Activated T-helper 2 cell treated with anti-CD3 and anti-CD28 coated beads, Interferon-gamma antibody, Interleukin-2, Interleukin-4, amounts not matched to agents 10 μg/mL and 5 μg/mL and 100 μg/mL, durations not matched to agents 14 hours and 24 hours and 36 hours (primary cell): ENCODE results near the gene PPM1E. TPM values are rescaled to one million over a fixed set of nuclear protein-coding genes. Genes with fewer than 3 reads are reported as not detected.
"Not testable (repeated sequence)": the region's sequence is repeated elsewhere in the genome, so short reads cannot be mapped to it uniquely, and the experiment has no call there.

ENCODE experiments used
- DNase-seq: peaks from one replicate; pipeline ENCODE4 v3.0.0; 2021; ENCODE audit warnings: low spot score
- H3K27ac Mint-ChIP-seq: one replicate; pipeline ENCODE4 v1.8.0; 2021; ENCODE audit warnings: mixed read lengths
- H3K27me3 Mint-ChIP-seq: one replicate; pipeline ENCODE4 v1.8.0; 2021; ENCODE audit warnings: low read depth, mixed read lengths
- H3K36me3 Mint-ChIP-seq: one replicate; pipeline ENCODE4 v1.8.0; 2021; ENCODE audit warnings: low read depth, mixed read lengths
- H3K4me1 Mint-ChIP-seq: one replicate; pipeline ENCODE4 v1.8.0; 2021; ENCODE audit warnings: low read depth, mixed read lengths
- H3K4me3 Mint-ChIP-seq: one replicate; pipeline ENCODE4 v1.8.0; 2021; ENCODE audit warnings: low read depth, mild to moderate bottlenecking, moderate library complexity, mixed read lengths
- H3K9me3 Mint-ChIP-seq: one replicate; pipeline ENCODE4 v1.8.0; 2021; ENCODE audit warnings: mixed read lengths
- intact Hi-C: fragments of 100-400 bp; cut with micrococcal nuclease; formaldehyde crosslinking; loops from one replicate; pipeline ENCODE4 v1.15.1; 2023
- total RNA-seq: library from RNA; stranded (reverse); gene quantifications from 2 replicates; pipeline ENCODE4 v1.2.3, GENCODE V29; 2022

Gene PPM1E
- total RNA-seq, 1 donor from 2014 or later, result not detected

DNA sequence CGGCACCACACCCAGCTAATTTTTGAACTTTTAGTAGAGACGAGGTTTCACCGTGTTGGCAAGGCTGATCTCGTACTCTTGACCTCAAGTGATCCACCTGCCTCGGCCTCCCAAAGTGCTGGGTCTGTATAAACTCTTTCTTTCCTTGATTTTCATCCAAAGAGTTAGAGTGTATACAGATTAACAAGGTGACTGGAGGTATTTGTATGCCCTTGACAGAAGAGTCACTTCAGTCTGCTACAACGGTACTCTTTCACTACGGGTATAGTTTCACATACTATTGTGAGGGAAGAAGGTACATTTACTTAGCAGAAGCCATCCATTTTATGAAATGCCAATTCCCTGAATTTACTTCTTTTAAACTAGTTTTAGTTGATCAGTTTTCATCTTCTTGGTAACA is 32.5 kb downstream of the PPM1E start:
- H3K4me1 Mint-ChIP-seq, result no peaks in the 10 kb centered on the region
- H3K27me3 Mint-ChIP-seq, result peaks cover 7% of the 10 kb centered on the region
- H3K9me3 Mint-ChIP-seq, result no peaks in the 10 kb centered on the region
- H3K4me3 Mint-ChIP-seq, result no peak overlapping the region
- no peak for DNase-seq
- no peaks in the 10 kb centered on the region for H3K36me3 Mint-ChIP-seq
- H3K27ac Mint-ChIP-seq, result no peak overlapping the region
- intact Hi-C loops, result no loop called here

DNA sequence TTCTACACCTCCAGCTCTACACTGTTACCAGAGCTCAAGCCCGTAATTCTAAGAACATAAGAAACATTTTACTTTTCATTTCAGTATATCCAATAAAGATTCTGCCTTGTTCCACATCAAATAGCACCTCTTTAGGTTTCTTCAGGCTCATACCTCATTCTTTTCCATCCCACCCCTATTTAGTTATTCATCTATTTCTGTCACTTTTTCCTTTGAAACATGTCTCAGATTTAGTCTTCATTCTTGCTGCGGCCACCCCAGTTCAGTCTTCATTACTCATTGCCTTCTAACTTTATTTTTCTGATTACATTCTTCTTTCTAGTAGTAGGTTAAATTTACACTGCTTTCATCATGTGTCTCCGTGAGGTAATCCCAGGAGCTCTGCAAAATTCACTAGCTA is 33.5 kb downstream of the PPM1E start:
- Mint-ChIP-seq H3K27ac (no peak overlapping the region), H3K4me1 (no peaks in the 10 kb centered on the region), H3K9me3 (no peaks in the 10 kb centered on the region), H3K36me3 (no peaks in the 10 kb centered on the region), H3K4me3 (no peak overlapping the region), H3K27me3 (peaks cover 7% of the 10 kb centered on the region)
- DNase-seq, result no peak
- intact Hi-C loops, result no loop called here

DNA sequence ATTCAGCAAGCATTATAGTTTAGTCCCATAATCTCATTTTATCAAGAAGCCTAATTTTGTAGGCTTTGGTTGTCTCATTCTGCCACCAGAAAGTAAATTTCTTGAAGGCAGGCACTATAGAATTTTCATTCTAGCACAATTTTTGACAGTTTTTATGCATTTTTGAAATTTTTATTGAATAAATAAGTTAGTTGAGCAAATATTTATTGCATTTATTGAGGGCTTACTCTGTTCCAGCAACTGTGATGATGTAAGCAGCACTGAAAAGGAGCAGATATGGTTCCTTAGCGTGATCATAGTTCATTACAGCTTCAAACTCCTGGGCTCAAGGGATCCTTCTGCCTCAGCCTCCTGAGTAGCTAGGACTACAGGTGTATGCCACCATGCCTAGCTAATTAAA is 34.2 kb downstream of the PPM1E start:
- H3K27ac Mint-ChIP-seq, result no peak overlapping the region
- H3K9me3 Mint-ChIP-seq, result peaks cover 3% of the 10 kb centered on the region
- intact Hi-C loops, result no loop called here
- H3K36me3 Mint-ChIP-seq, result no peaks in the 10 kb centered on the region
- no peaks in the 10 kb centered on the region for H3K4me1 Mint-ChIP-seq
- peaks cover 9% of the 10 kb centered on the region for H3K27me3 Mint-ChIP-seq
- H3K4me3 Mint-ChIP-seq, result no peak overlapping the region
- no peak for DNase-seq

DNA sequence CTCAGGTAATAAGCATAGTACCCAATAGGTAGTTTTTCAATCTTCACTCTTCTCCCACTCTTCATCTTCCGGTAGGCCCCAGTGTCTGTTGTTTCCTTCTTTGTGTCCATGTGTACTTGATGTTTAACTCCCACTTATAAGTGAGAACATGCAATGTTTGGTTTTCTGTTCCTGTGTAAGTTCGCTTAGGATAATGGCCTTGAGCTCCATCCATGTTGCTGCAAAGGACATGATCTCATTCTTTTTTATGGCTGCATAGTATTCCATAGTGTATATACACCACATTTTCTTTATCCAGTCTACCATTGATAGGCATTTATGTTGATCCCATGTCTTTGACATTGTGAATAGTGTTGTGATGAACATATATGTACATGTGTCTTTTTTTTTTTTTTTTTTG is 38.9 kb downstream of the PPM1E start:
- not testable (repeated sequence) for H3K4me3 Mint-ChIP-seq, H3K4me1 Mint-ChIP-seq, H3K27ac Mint-ChIP-seq

DNA sequence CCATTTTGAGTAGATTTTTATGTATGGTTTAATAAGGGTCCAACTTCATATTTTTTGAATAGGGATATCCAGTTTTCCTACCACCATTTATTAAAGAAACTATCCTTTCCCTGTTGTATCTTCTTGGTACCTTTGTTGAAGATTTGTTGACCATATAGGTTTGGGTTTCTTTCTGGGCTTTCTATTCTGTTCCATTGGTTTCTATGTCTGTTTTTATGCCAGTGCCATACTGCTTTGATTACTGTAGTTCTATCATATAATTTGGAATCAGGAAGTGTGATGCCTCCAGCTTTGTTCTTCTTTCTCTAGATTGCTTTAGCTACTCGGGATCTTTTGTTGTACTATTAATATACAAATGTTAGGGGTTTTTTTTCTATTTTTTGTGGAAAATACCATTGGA is 46.5 kb downstream of the PPM1E start:
- Mint-ChIP-seq H3K27me3 (peaks cover 26% of the 10 kb centered on the region), H3K27ac (no peak overlapping the region), H3K36me3 (no peaks in the 10 kb centered on the region), H3K4me3 (no peak overlapping the region), H3K4me1 (no peaks in the 10 kb centered on the region), H3K9me3 (peaks cover 7% of the 10 kb centered on the region)
- no peak for DNase-seq
- intact Hi-C loops, result no loop called here

More for the DNA sequence above, 38.9 kb downstream of the PPM1E start:
- intact Hi-C loops, H3K27me3 Mint-ChIP-seq, DNase-seq, H3K36me3 Mint-ChIP-seq, H3K9me3 Mint-ChIP-seq: not testable (repeated sequence)

DNA sequence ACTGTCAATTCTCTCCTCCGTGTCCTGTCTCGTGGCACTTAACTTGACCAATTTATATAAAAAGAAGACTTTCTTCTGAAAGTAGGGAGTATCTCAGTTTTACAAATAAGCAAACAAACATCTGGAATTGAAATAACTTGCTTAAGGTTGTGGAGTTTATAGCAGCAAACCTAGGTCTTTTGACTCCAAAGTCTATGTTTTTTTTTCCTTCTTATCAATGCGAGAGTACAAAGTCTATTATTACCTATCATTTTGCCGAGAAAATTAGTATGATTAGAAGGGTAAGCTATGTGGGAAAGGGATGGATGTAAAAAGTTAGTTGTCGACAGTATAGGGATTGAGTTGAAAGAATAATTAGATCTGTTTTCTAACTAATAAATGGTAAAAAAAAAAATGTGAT is 50.4 kb downstream of the PPM1E start:
- Mint-ChIP-seq H3K27me3 (peaks cover 30% of the 10 kb centered on the region), H3K9me3 (peaks cover 7% of the 10 kb centered on the region), H3K36me3 (no peaks in the 10 kb centered on the region), H3K4me3 (no peak overlapping the region), H3K4me1 (no peaks in the 10 kb centered on the region), H3K27ac (no peak overlapping the region)
- intact Hi-C loops, result no loop called here
- no peak for DNase-seq

DNA sequence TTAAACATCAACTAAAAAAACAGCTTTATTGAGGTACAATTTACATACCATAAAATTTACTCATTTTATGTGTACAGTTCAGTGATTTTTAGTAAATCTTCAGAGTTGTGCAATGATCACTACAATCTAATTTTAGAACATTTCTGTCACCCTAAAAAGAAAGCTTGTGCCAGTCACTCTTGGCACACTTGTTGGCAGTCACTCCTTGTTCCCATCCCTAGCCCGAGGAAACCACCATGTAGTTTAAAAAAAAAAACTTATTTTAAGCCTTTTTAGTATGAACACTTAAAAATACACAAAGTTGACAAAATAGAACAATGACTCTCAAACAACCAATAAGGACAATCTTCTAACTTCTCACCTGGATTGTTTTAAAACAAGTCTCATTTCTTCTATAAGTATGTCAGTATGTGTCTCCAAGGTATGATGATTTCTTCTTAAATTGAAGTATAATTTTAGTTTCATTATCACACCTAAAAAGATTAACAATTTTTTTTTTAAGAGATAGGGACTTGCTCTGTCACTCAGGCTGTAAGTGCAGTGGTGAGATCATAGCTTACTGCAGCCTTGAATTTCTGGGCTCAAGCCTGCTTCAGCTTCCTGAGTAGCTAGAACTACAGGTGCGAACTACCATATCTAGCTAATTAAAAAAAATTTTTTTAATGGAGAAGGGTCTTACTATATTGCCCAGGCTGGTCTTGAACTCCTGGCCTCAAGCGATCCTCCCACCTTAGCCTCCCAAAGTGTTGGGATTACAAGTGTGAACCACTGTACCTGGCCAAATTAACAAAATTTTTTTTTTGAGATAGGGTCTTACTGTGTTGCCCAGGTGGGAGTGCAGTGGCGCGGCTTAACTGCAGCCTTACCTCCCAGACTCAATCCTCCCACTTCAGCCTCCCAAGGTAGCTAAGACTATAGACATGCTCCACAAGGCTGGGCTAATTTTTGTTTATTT is 53.2 kb downstream of the PPM1E start:
- H3K36me3 Mint-ChIP-seq, result no peaks in the 10 kb centered on the region
- intact Hi-C loops, result no loop called here
- H3K4me3 Mint-ChIP-seq, result no peak overlapping the region
- no peaks in the 10 kb centered on the region for H3K9me3 Mint-ChIP-seq
- H3K27me3 Mint-ChIP-seq, result peaks cover 26% of the 10 kb centered on the region
- H3K27ac Mint-ChIP-seq, result no peak overlapping the region
- DNase-seq, result no peak
- H3K4me1 Mint-ChIP-seq, result no peaks in the 10 kb centered on the region

DNA sequence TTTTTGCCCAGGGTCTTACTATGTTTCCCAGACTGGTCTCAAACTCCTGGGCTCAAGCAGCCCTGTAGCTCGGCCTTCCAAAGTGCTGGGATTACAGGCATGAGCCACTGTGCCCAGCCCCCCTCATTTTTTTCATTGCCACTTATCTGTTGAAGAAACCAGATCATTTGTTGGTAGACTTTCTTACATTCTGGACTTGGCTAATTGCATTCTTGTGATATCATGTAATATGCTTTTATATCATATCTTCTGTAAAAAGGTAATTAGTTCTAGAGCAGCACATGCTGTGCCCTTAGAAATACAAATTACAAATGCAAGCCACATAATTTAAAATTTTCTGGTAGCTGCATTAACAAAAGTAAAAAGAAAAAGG is 53.9 kb downstream of the PPM1E start:
- Mint-ChIP-seq H3K4me3 (no peak overlapping the region), H3K9me3 (no peaks in the 10 kb centered on the region), H3K36me3 (no peaks in the 10 kb centered on the region), H3K27me3 (peaks cover 28% of the 10 kb centered on the region), H3K4me1 (no peaks in the 10 kb centered on the region), H3K27ac (no peak overlapping the region)
- DNase-seq, result no peak
- intact Hi-C loops, result no loop called here

DNA sequence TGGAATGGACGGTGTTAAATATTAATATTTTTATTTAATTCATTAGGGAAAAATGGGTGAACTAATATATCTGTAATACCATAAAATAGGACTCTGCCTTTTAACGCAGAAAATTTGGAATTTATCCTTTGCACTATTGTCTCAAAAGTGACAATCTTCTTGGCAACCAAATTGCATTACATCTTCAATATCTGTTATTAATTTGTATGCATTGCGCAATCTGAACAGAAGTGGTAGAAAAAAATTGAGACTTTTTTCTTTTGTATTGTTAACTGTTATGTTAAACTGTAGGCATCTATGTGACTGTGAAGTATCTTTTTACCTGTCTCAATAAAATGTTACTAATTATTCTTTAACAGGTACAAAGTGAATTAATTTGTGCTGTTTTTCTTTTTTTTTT is 55.6 kb downstream of the PPM1E start:
- H3K27me3 Mint-ChIP-seq, result peaks cover 26% of the 10 kb centered on the region
- no peaks in the 10 kb centered on the region for H3K36me3 Mint-ChIP-seq
- no peaks in the 10 kb centered on the region for H3K9me3 Mint-ChIP-seq
- H3K4me1 Mint-ChIP-seq, result no peaks in the 10 kb centered on the region
- intact Hi-C loops, result no loop called here
- H3K27ac Mint-ChIP-seq, result no peak overlapping the region
- DNase-seq, result no peak
- H3K4me3 Mint-ChIP-seq, result no peak overlapping the region

DNA sequence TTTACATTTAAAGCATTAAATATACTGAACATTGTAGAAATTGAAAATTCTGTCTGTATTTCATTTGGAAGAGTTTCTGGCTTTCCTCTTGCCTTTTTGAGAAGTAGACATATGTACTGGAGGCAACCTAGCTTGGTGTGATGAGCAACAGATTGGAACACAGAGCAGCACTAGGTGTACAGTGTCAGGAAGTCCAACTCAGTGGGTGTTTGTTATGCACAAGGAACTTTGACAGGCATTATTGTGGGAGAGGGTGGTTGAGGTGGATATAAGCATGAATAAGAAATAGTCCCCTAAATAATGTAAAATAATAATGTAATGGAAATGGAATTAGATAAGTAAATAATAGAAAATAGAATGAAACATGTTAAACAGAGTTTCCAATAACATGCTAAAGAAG is 58.1 kb downstream of the PPM1E start:
- Mint-ChIP-seq H3K27ac (no peak overlapping the region), H3K27me3 (peaks cover 18% of the 10 kb centered on the region), H3K4me1 (no peaks in the 10 kb centered on the region), H3K9me3 (no peaks in the 10 kb centered on the region), H3K36me3 (no peaks in the 10 kb centered on the region), H3K4me3 (no peak overlapping the region)
- intact Hi-C loops, result no loop called here
- no peak for DNase-seq

DNA sequence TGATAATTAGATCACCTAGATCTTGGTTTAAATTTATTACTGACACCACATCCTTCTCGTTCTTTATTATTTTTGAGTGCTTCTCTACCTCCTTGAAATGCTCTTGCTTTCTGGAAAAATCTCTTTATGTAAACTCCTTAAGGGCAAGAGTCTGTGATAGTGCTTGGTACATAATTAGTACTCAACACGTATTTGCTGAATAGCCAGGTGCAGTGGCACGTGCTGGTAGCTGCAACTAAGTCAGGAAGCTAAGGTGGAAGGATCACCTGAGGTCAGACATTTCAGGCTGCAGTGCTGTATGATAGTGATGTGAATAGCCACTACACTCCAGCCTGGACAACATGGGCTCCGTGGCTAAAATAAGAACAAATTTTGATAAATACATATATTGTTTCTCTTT is 63.0 kb downstream of the PPM1E start:
- Mint-ChIP-seq H3K27ac (no peak overlapping the region), H3K4me3 (no peak overlapping the region), H3K9me3 (no peaks in the 10 kb centered on the region), H3K4me1 (no peaks in the 10 kb centered on the region), H3K36me3 (no peaks in the 10 kb centered on the region), H3K27me3 (peaks cover 14% of the 10 kb centered on the region)
- no peak for DNase-seq
- intact Hi-C loops, result no loop called here

DNA sequence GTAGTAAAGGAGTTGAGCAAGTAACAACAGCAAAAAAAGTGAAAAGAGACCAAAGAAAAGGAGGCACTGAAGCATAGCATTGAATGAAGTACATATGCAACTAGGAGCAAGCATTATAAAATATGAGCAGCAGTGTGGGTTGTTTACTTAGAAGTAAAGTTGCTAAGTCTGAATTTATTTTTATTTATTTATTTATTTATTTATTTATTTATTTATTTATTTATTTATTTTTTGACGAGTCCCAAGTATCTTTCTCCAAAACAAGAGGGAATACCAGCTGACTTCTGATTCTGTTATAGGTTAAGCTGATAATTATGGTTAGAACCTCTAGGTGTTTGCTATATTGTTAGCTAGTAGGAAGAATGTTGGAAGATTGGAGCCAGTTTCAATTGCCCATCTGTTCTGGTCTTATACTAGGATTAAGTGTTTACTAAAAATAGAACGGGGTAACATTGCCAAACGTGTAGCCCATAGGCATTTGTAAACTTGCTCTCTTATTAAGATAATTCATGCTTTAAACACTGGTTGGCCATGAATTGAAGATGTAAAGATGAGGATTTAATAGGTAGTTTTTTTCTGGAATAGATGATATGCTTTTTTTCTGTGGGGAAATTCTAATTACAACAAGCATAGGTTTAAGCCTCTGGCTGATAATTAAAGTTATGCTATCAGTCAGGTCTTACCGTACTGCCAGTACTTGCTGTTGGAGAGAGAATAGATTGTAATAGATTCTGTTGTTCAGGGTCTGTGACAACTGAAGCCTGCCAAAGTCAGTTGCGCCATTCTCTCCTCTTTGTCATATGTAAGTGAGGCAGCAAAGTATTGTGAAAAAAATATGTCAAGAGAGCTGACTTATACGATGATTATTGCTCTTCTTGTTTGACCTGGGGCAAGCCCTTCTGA is 66.7 kb downstream of the PPM1E start:
- Mint-ChIP-seq H3K9me3 (no peaks in the 10 kb centered on the region), H3K4me1 (no peaks in the 10 kb centered on the region), H3K36me3 (no peaks in the 10 kb centered on the region), H3K27ac (no peak overlapping the region), H3K4me3 (no peak overlapping the region), H3K27me3 (peaks cover 5% of the 10 kb centered on the region)
- DNase-seq, result no peak
- intact Hi-C loops, result no loop called here

DNA sequence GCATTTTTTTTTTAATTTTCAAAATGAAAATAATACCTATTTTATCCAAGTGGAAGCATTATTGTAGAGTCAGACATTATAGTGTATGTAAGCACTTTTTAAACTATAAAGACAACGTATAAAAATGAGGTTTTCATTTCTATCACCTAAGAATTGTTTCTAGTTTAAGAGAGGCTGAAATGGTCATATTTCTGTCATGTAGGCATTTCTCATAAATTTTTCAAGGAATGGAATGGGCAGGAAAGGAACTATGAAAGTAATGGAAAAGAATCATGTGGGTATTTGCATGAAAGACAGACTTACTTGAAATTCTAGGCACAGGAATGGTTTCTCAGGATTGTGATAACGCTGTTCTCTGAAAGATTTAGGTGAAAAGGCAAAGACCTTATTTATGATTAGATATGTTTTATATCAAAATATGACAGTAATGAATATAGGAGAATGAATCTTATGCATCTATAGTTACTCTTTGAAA is 67.4 kb downstream of the PPM1E start:
- no peaks in the 10 kb centered on the region for H3K9me3 Mint-ChIP-seq
- H3K4me3 Mint-ChIP-seq, result no peak overlapping the region
- H3K27me3 Mint-ChIP-seq, result peaks cover 5% of the 10 kb centered on the region
- H3K27ac Mint-ChIP-seq, result no peak overlapping the region
- H3K4me1 Mint-ChIP-seq, result no peaks in the 10 kb centered on the region
- intact Hi-C loops, result no loop called here
- DNase-seq, result no peak
- H3K36me3 Mint-ChIP-seq, result no peaks in the 10 kb centered on the region
